ENCODE measurements around the gene DPP10. TPM values are rescaled to one million over a fixed set of nuclear protein-coding genes. Genes with fewer than 3 reads are reported as not detected.

Gene DPP10
- total RNA-seq, 4 donors from 2014 or later, result 1.9 to 4.6 (median 3.9) TPM

GRCh38 chr2:115118306-115118705, 675.9 kb downstream of the DPP10 start:
- H3K36me3 ChIP-seq, result no peaks in the 10 kb centered on the region
- 60 to 75% methylated on average over 1 to 2 of the region's 2 CpGs for WGBS, 2 donors (ENCODE audit: low coverage in 1 of 2)
- H3K4me1 ChIP-seq, result no peaks in the 10 kb centered on the region
- no peak overlapping the region for H3K4me3 ChIP-seq
- H3K27ac ChIP-seq, result no peak overlapping the region
- no peak for ATAC-seq
- no peaks in the 10 kb centered on the region for H3K27me3 ChIP-seq
- H3K9me3 ChIP-seq, result no peaks in the 10 kb centered on the region
- TF ChIP-seq, protein P1, sequence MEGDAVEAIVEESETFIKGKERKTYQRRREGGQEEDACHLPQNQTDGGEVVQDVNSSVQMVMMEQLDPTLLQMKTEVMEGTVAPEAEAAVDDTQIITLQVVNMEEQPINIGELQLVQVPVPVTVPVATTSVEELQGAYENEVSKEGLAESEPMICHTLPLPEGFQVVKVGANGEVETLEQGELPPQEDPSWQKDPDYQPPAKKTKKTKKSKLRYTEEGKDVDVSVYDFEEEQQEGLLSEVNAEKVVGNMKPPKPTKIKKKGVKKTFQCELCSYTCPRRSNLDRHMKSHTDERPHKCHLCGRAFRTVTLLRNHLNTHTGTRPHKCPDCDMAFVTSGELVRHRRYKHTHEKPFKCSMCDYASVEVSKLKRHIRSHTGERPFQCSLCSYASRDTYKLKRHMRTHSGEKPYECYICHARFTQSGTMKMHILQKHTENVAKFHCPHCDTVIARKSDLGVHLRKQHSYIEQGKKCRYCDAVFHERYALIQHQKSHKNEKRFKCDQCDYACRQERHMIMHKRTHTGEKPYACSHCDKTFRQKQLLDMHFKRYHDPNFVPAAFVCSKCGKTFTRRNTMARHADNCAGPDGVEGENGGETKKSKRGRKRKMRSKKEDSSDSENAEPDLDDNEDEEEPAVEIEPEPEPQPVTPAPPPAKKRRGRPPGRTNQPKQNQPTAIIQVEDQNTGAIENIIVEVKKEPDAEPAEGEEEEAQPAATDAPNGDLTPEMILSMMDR (IDR thresholded peaks at IDR 0.05), result no peak
- TF ChIP-seq EP300 (IDR thresholded peaks at IDR 0.05), result no peak
- TF ChIP-seq POLR2AphosphoS5 (IDR thresholded peaks at IDR 0.05), result no peak
- no peak for TF ChIP-seq POLR2A (IDR thresholded peaks at IDR 0.05)

GRCh38 chr2:115119086-115119485, 676.6 kb downstream of the DPP10 start:
- ATAC-seq, result no peak
- H3K9me3 ChIP-seq, result no peaks in the 10 kb centered on the region
- H3K27ac ChIP-seq, result no peak overlapping the region
- H3K27me3 ChIP-seq, result no peaks in the 10 kb centered on the region
- H3K36me3 ChIP-seq, result no peaks in the 10 kb centered on the region
- TF ChIP-seq POLR2A (IDR thresholded peaks at IDR 0.05), result no peak
- 38 to 57% methylated on average over 1 of the region's 1 CpG for WGBS, 2 donors (ENCODE audit: low coverage in 1 of 2)
- no peak overlapping the region for H3K4me3 ChIP-seq
- no peaks in the 10 kb centered on the region for H3K4me1 ChIP-seq

- Histone ChIP-seq H3K36me3 (no peaks in the 10 kb centered on the region), H3K27me3 (no peaks in the 10 kb centered on the region), H3K4me1 (no peaks in the 10 kb centered on the region), H3K27ac (no peak overlapping the region), H3K4me3 (no peak overlapping the region), H3K9me3 (no peaks in the 10 kb centered on the region)
- TF ChIP-seq, protein P1 (IDR thresholded peaks at IDR 0.05), result no peak
- TF ChIP-seq EP300 (IDR thresholded peaks at IDR 0.05), result no peak
- TF ChIP-seq POLR2A (IDR thresholded peaks at IDR 0.05), result no peak
- no peak for TF ChIP-seq POLR2AphosphoS5 (IDR thresholded peaks at IDR 0.05)
- no peak for ATAC-seq
- WGBS, 2 donors (ENCODE audit: low coverage in 1 of 2), result 55 to 89% methylated on average over 1 to 2 of the region's 2 CpGs
These were observed 680.3 kb downstream of the DPP10 start for GRCh38 chr2:115122701-115123100.

DNA sequence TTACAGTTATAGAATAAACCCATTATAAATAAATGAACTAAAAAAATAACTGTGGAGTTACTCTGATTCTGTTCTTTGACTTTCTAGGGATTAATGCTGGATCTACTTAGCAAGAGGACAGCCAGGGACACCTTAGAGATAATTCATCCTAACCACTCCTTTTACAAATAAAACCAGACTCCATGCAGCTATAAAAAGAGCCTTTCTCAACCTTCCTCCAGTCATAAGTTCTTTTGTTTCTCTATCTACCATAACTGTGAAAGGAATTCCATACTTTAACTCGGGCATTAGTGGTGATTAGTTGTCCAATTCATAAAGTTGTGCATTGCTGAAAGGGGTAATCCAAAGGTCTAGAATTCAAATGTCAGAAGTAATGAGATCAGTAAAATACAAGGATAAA, 682.4 kb downstream of the DPP10 start:
- Histone ChIP-seq H3K4me1 (no peaks in the 10 kb centered on the region), H3K27me3 (no peaks in the 10 kb centered on the region), H3K9me3 (no peaks in the 10 kb centered on the region), H3K36me3 (no peaks in the 10 kb centered on the region), H3K4me3 (no peak overlapping the region), H3K27ac (no peak overlapping the region)
- ATAC-seq, result no peak
- TF ChIP-seq POLR2A (IDR thresholded peaks at IDR 0.05), result no peak
- no peak for TF ChIP-seq POLR2AphosphoS5 (IDR thresholded peaks at IDR 0.05)
- no peak for TF ChIP-seq EP300 (IDR thresholded peaks at IDR 0.05)
- TF ChIP-seq, protein P1 (IDR thresholded peaks at IDR 0.05), result no peak
- 33 to 43% methylated on average over 1 of the region's 1 CpG for WGBS, 2 donors (ENCODE audit: low coverage in 1 of 2)

- Histone ChIP-seq H3K9me3 (no peaks in the 10 kb centered on the region), H3K27me3 (no peaks in the 10 kb centered on the region), H3K4me3 (no peak overlapping the region), H3K4me1 (no peaks in the 10 kb centered on the region), H3K36me3 (no peaks in the 10 kb centered on the region), H3K27ac (no peak overlapping the region)
- no peak for ATAC-seq
- 48 to 59% methylated on average over 3 of the region's 3 CpGs for WGBS, 2 donors (ENCODE audit: low coverage in 1 of 2)
- no peak for TF ChIP-seq EP300 (IDR thresholded peaks at IDR 0.05)
- no peak for TF ChIP-seq POLR2AphosphoS5 (IDR thresholded peaks at IDR 0.05)
- TF ChIP-seq, protein P1 (IDR thresholded peaks at IDR 0.05), result no peak
- no peak for TF ChIP-seq POLR2A (IDR thresholded peaks at IDR 0.05)
These were observed 687.1 kb downstream of the DPP10 start for GRCh38 chr2:115129536-115129935.
